Caco-2 (cell line): Measurements from ENCODE around the gene CREB3L1. TPM values are rescaled to one million over a fixed set of nuclear protein-coding genes. Genes with fewer than 3 reads are reported as not detected.
A peak's percentile ranks its signal among the peaks of the same experiment; 100 is the strongest.

ENCODE experiments used
- BruUV-seq: library from RNA; stranded (reverse); fragments of 400-500 nt; replicated peaks from 2 replicates; lab custom pipeline; 2021; lab: Mats Ljungman, UMichigan
- CTCF ChIA-PET: fragments of 300-600 bp; sonication (Branson Sonifier 250); formaldehyde crosslinking; loops from one replicate; lab custom pipeline; 2022; ENCODE audit warnings: antibody characterized with exemption; lab: Charles Lee
- POLR2A ChIA-PET: fragments of 300-600 bp; sonication (Branson Sonifier 250); formaldehyde crosslinking; loops from one replicate; lab custom pipeline; 2022; ENCODE audit warnings: antibody characterized with exemption; lab: Charles Lee
- DNase-seq, 2 experiments: peaks; one replicate each; pipeline versions ENCODE4 v3.0.0 to v3.0.0-alpha.2; 2020 to 2022
- H3K27me3 ChIP-seq: replicated peaks from 2 replicates; pipeline ENCODE4 v1.6.0; 2011; ENCODE audit warnings: low read length; ENCODE audit not compliant: control insufficient read depth, insufficient read depth
- H3K36me3 ChIP-seq: 2 replicates; pipeline ENCODE4 v1.5.1; 2011; ENCODE audit warnings: low read length; ENCODE audit not compliant: control insufficient read depth, insufficient read depth
- H3K4me1 ChIP-seq: fragments of 250-450 bp; sonication (Bioruptor Pico); 2 replicates; pipeline ENCODE4 v1.5.1; 2020; ENCODE audit warnings: mild to moderate bottlenecking
- H3K4me3 ChIP-seq: 2 replicates; pipeline ENCODE4 v1.5.1; 2011; ENCODE audit warnings: low read depth, mild to moderate bottlenecking, control low read depth, low read length
- H3K9me3 ChIP-seq: fragments of 250-450 bp; sonication (Bioruptor Pico); 2 replicates; pipeline ENCODE4 v1.5.1; 2020; ENCODE audit warnings: mild to moderate bottlenecking, moderate library complexity
- H3K27ac Mint-ChIP-seq: one replicate; pipeline ENCODE4 v1.8.0; 2022; ENCODE audit warnings: mixed read lengths; ENCODE audit not compliant: unreplicated experiment
- H3K27me3 Mint-ChIP-seq: one replicate; pipeline ENCODE4 v1.8.0; 2022; ENCODE audit warnings: mixed read lengths; ENCODE audit not compliant: insufficient read depth, unreplicated experiment
- H3K36me3 Mint-ChIP-seq: one replicate; pipeline ENCODE4 v1.8.0; 2022; ENCODE audit warnings: mild to moderate bottlenecking, mixed read lengths; ENCODE audit not compliant: insufficient read depth, unreplicated experiment
- H3K4me1 Mint-ChIP-seq: one replicate; pipeline ENCODE4 v1.8.0; 2022; ENCODE audit warnings: low read depth, mixed read lengths; ENCODE audit not compliant: unreplicated experiment
- H3K4me3 Mint-ChIP-seq: one replicate; pipeline ENCODE4 v1.8.0; 2022; ENCODE audit warnings: mild to moderate bottlenecking, moderate library complexity, mixed read lengths; ENCODE audit not compliant: unreplicated experiment
- H3K9me3 Mint-ChIP-seq: one replicate; pipeline ENCODE4 v1.8.0; 2022; ENCODE audit warnings: mixed read lengths; ENCODE audit not compliant: unreplicated experiment
- CTCF ChIP-seq, 2 experiments: fragments of 200-600 bp in 1 of 2; IDR thresholded peaks; 1 replicate in 1 of 2; 2 replicates in 1 of 2; pipeline versions ENCODE4 v1.5.1 to v1.8.0; 2011 to 2022; ENCODE audit warnings: antibody characterized with exemption in 1 of 2, control low read depth in 1 of 2, inconsistent platforms in 1 of 2, low read depth in 1 of 2, low read length in 1 of 2, mild to moderate bottlenecking in 1 of 2, moderate library complexity in 1 of 2; ENCODE audit not compliant: insufficient read depth in 1 of 2, severe bottlenecking in 1 of 2, unreplicated experiment in 1 of 2
- intact Hi-C: fragments of 100-400 bp; cut with micrococcal nuclease; formaldehyde crosslinking; loops from one replicate; pipeline ENCODE4 v1.10.0; 2022; ENCODE audit not compliant: unreplicated experiment
- total RNA-seq: library from RNA; stranded (reverse); gene quantifications from 2 replicates; pipeline ENCODE4 v1.2.3, GENCODE V29; 2022

Gene CREB3L1
- total RNA-seq, 1 experiment from 2014 or later = 24.9 TPM

GRCh38 chr11:46238967-46239800 is 38.3 kb upstream of the CREB3L1 start:
- DNase-seq = peak; percentile 88 to 94
- intact Hi-C loops = loop anchor here (1.0 to 5.0 kb wide), 3 partner anchors 69 to 117 kb away; partner anchors contain the start of gene PHF21A
- H3K36me3 Mint-ChIP-seq = peaks cover 20% of the 10 kb centered on the region
- Histone ChIP-seq H3K4me3 (peak overlapping the region; percentile 60), H3K36me3 (no peaks in the 10 kb centered on the region), H3K4me1 (peaks cover 6% of the 10 kb centered on the region), H3K9me3 (no peaks in the 10 kb centered on the region), H3K27me3 (no peaks in the 10 kb centered on the region; the same call in 1 of the 2 replicates)
- H3K4me1 Mint-ChIP-seq = peaks cover 42% of the 10 kb centered on the region
- H3K27ac Mint-ChIP-seq = peak overlapping the region; percentile 77
- ChIA-PET POLR2A (no interaction called here), CTCF (interaction anchor here (0.6 to 9.7 kb wide), 17 partner anchors 8 to 274 kb away, joined by 3 to 181 read pairs (median 6); partner anchors contain the start of genes CHRM4, CREB3L1 and PHF21A)
- TF ChIP-seq CTCF (IDR thresholded peaks at IDR 0.05; ENCODE audit: insufficient read depth in 1 of 2, low read depth in 1 of 2, low read length in 1 of 2, severe bottlenecking in 1 of 2, unreplicated experiment in 1 of 2) = peak; percentile 91 to 98
- peaks cover 8% of the 10 kb centered on the region for H3K27me3 Mint-ChIP-seq
- peak overlapping the region; percentile 91 for H3K4me3 Mint-ChIP-seq
- no peaks in the 10 kb centered on the region for H3K9me3 Mint-ChIP-seq
- BruUV-seq = no TSS peak

- BruUV-seq = no TSS peak
- no peaks in the 10 kb centered on the region for H3K36me3 ChIP-seq
Observed at GRCh38 chr11:46239801-46240061, 37.7 kb upstream of the CREB3L1 start.

More at GRCh38 chr11:46239801-46240061, 37.7 kb upstream of the CREB3L1 start:
- Mint-ChIP-seq H3K27me3 (peaks cover 5% of the 10 kb centered on the region), H3K27ac (peak overlapping the region; percentile 77), H3K36me3 (peaks cover 20% of the 10 kb centered on the region), H3K4me1 (peaks cover 42% of the 10 kb centered on the region), H3K4me3 (peak overlapping the region; percentile 91), H3K9me3 (no peaks in the 10 kb centered on the region)
- peaks cover 6% of the 10 kb centered on the region for H3K4me1 ChIP-seq
- no peak overlapping the region for H3K4me3 ChIP-seq
- no peak for DNase-seq
- intact Hi-C loops = loop anchor here (1.0 to 5.0 kb wide), 4 partner anchors 69 to 128 kb away; partner anchors contain the start of gene PHF21A
- no peak for TF ChIP-seq CTCF (IDR thresholded peaks at IDR 0.05; ENCODE audit: insufficient read depth in 1 of 2, low read depth in 1 of 2, low read length in 1 of 2, severe bottlenecking in 1 of 2, unreplicated experiment in 1 of 2)
- POLR2A ChIA-PET = no interaction called here
- no peaks in the 10 kb centered on the region for H3K9me3 ChIP-seq
- CTCF ChIA-PET = interaction anchor here (0.6 to 9.7 kb wide), 18 partner anchors 9 to 274 kb away, joined by 3 to 181 read pairs (median 4); partner anchors contain the start of genes CHRM4, CREB3L1 and PHF21A
- no peaks in the 10 kb centered on the region; the same call in 1 of the 2 replicates for H3K27me3 ChIP-seq
